ENCODE data around the gene PTPRD. TPM values are rescaled to one million over a fixed set of nuclear protein-coding genes. Genes with fewer than 3 reads are reported as not detected.

Gene PTPRD
- total and polyA plus RNA-seq, 2 donors (not counting 1 experiment from before 2014, with no cell fraction given), result not detected

- no peaks in the 10 kb centered on the region for H3K9me3 Mint-ChIP-seq (ENCODE audit: insufficient read depth)
- Histone ChIP-seq H3K9me3 (ENCODE audit: control extremely low read depth in 1 of 3, control insufficient read depth in 2 of 3, insufficient read depth in 1 of 3, low read length in 2 of 3) (no peaks in the 10 kb centered on the region), H3K27ac (ENCODE audit: low read length in 2 of 2) (no peak overlapping the region), H2AFZ (ENCODE audit: insufficient read depth, low read depth, low read length, poor library complexity, severe bottlenecking) (no peak overlapping the region), H3K4me2 (replicated peaks; ENCODE audit: low read depth, low read length, poor library complexity, severe bottlenecking) (no peak overlapping the region), H4K20me1 (ENCODE audit: control insufficient read depth, insufficient read depth, low read length, poor library complexity, severe bottlenecking) (no peaks in the 10 kb centered on the region), H3K4me3 (ENCODE audit: control extremely low read depth in 1 of 5, extremely low read depth in 1 of 5, insufficient read depth in 1 of 5, low read depth in 2 of 5, low read length in 4 of 5) (no peak overlapping the region), H3K79me2 (ENCODE audit: control insufficient read depth, insufficient read depth, low read length) (no peaks in the 10 kb centered on the region), H3K9ac (ENCODE audit: low read length) (no peak overlapping the region), H3K27me3 (replicated peaks in 1 of 4; ENCODE audit: control extremely low read depth in 1 of 4, control insufficient read depth in 3 of 4, insufficient read depth in 4 of 4, low read length in 3 of 4) (no peaks in the 10 kb centered on the region), H3K4me1 (ENCODE audit: control insufficient read depth in 2 of 2, insufficient read depth in 2 of 2, low read length in 2 of 2) (no peaks in the 10 kb centered on the region), H3K36me3 (replicated peaks in 1 of 2; ENCODE audit: control extremely low read depth in 1 of 2, control insufficient read depth in 1 of 2, extremely low read depth in 1 of 2, insufficient read depth in 2 of 2, low read length in 1 of 2) (no peaks in the 10 kb centered on the region)
- CTCF ChIA-PET, result no interaction called here
- no peak overlapping the region for H3K4me3 Mint-ChIP-seq
- no peaks in the 10 kb centered on the region for H3K4me1 Mint-ChIP-seq
- WGBS (ENCODE audit: insufficient coverage), result 100% methylated on average over 2 of the region's 2 CpGs
- H3K27ac Mint-ChIP-seq, result no peak overlapping the region
- intact Hi-C loops (cut with micrococcal nuclease), result no loop called here
- no peaks in the 10 kb centered on the region for H3K27me3 Mint-ChIP-seq
- no peak for DNase-seq
- TF ChIP-seq EZH2 (IDR thresholded peaks at IDR 0.05; ENCODE audit: borderline replicate concordance, insufficient read depth, low read depth, low read length, poor library complexity, severe bottlenecking) (no peak), CTCF (IDR thresholded peaks at IDR 0.05) (no peak)
- POLR2A ChIA-PET, result no interaction called here
- no peak for ATAC-seq (ENCODE audit: low read depth)
These were observed 2120.8 kb downstream of the PTPRD start for GRCh38 chr9:8492024-8492423.

DNA sequence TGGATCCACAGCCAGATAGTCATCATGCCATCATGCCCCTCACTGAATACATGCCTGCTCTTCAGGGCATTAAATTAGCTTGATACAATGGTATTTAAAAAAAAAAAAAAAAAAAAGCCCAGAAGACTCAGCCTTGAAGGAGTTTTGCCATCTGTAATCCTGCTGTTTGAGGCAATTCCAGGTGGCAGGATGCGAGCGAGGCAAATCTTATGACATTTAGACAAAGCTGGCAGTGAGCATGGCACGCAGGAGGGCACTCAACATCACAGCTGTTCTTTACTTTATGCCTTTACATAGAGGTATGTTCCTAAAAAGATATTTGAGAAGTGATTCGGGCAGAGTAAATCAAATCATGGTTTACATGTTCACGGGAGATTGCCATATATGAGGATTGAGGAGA lies 2121.2 kb downstream of the PTPRD start:
- TF ChIP-seq EZH2 (IDR thresholded peaks at IDR 0.05; ENCODE audit: borderline replicate concordance, insufficient read depth, low read depth, low read length, poor library complexity, severe bottlenecking), result no peak
- TF ChIP-seq CTCF (IDR thresholded peaks at IDR 0.05), result no peak
- H3K27me3 Mint-ChIP-seq, result no peaks in the 10 kb centered on the region
- H3K4me1 Mint-ChIP-seq, result no peaks in the 10 kb centered on the region
- H2AFZ ChIP-seq (ENCODE audit: insufficient read depth, low read depth, low read length, poor library complexity, severe bottlenecking), result no peak overlapping the region
- WGBS (ENCODE audit: insufficient coverage), result 100% methylated on average over 2 of the region's 5 CpGs
- H3K4me3 Mint-ChIP-seq, result no peak overlapping the region
- no peak for ATAC-seq (ENCODE audit: low read depth)
- intact Hi-C loops (cut with micrococcal nuclease), result no loop called here
- H3K9me3 ChIP-seq (ENCODE audit: control extremely low read depth in 1 of 3, control insufficient read depth in 2 of 3, insufficient read depth in 1 of 3, low read length in 2 of 3), result no peaks in the 10 kb centered on the region
- no peaks in the 10 kb centered on the region for H3K4me1 ChIP-seq (ENCODE audit: control insufficient read depth in 2 of 2, insufficient read depth in 2 of 2, low read length in 2 of 2)
- H3K4me2 ChIP-seq (replicated peaks; ENCODE audit: low read depth, low read length, poor library complexity, severe bottlenecking), result no peak overlapping the region
- CTCF ChIA-PET, result no interaction called here
- no peak overlapping the region for H3K4me3 ChIP-seq (ENCODE audit: control extremely low read depth in 1 of 5, extremely low read depth in 1 of 5, insufficient read depth in 1 of 5, low read depth in 2 of 5, low read length in 4 of 5)
- H3K27ac Mint-ChIP-seq, result no peak overlapping the region
- H3K9ac ChIP-seq (ENCODE audit: low read length), result no peak overlapping the region
- POLR2A ChIA-PET, result no interaction called here
- H3K27me3 ChIP-seq (replicated peaks in 1 of 4; ENCODE audit: control extremely low read depth in 1 of 4, control insufficient read depth in 3 of 4, insufficient read depth in 4 of 4, low read length in 3 of 4), result no peaks in the 10 kb centered on the region
- H3K36me3 ChIP-seq (replicated peaks in 1 of 2; ENCODE audit: control extremely low read depth in 1 of 2, control insufficient read depth in 1 of 2, extremely low read depth in 1 of 2, insufficient read depth in 2 of 2, low read length in 1 of 2), result no peaks in the 10 kb centered on the region
- H3K27ac ChIP-seq (ENCODE audit: low read length in 2 of 2), result no peak overlapping the region
- DNase-seq, result no peak
- no peaks in the 10 kb centered on the region for H3K9me3 Mint-ChIP-seq (ENCODE audit: insufficient read depth)
- no peaks in the 10 kb centered on the region for H4K20me1 ChIP-seq (ENCODE audit: control insufficient read depth, insufficient read depth, low read length, poor library complexity, severe bottlenecking)
- H3K79me2 ChIP-seq (ENCODE audit: control insufficient read depth, insufficient read depth, low read length), result no peaks in the 10 kb centered on the region

Data from B cell (primary cell).